Naive thymus-derived CD8-positive, alpha-beta T cell (primary cell): ENCODE results near the gene SOWAHB. TPM values are rescaled to one million over a fixed set of nuclear protein-coding genes. Genes with fewer than 3 reads are reported as not detected.
A peak's percentile ranks its signal among the peaks of the same experiment; 100 is the strongest.

ENCODE experiments used
- ATAC-seq, 2 donors: fragments of 150-1000 bp; cut with Tn5 transposase in 1 of 2; sonication (Bioruptor Pico), chemical (Tn5 transposase) in 1 of 2; 1 replicate in 1 of 2; 2 replicates in 1 of 2; pipeline ENCODE4 v1.10.0; 2021; ENCODE audit warnings: mild to moderate bottlenecking in 2 of 2, moderate library complexity in 2 of 2
- POLR2A ChIA-PET: fragments of 350-600 bp; sonication (Branson Sonifier 250); formaldehyde crosslinking; loops from one replicate; lab custom pipeline; 2021; ENCODE audit warnings: antibody characterized with exemption; lab: Charles Lee
- DNase-seq, 10 donors: peaks; one replicate each; pipeline versions ENCODE4 v3.0.0 to v3.0.0-alpha.2; 2020 to 2022
- H3K27ac Mint-ChIP-seq, 10 donors: one replicate each; pipeline ENCODE4 v1.8.0; 2020 to 2022; ENCODE audit warnings: mild to moderate bottlenecking in 10 of 10, mixed read lengths in 10 of 10, moderate library complexity in 4 of 10, inconsistent platforms in 1 of 10
- H3K27me3 Mint-ChIP-seq, 5 donors: one replicate each; pipeline ENCODE4 v1.8.0; 2021 to 2022; ENCODE audit warnings: mixed read lengths in 5 of 5
- H3K36me3 Mint-ChIP-seq, 3 donors: one replicate each; pipeline ENCODE4 v1.8.0; 2020 to 2022; ENCODE audit warnings: mixed read lengths in 3 of 3, mild to moderate bottlenecking in 2 of 3, inconsistent platforms in 1 of 3
- H3K4me1 Mint-ChIP-seq, 4 donors: one replicate each; pipeline ENCODE4 v1.8.0; 2021 to 2022; ENCODE audit warnings: mixed read lengths in 4 of 4
- H3K4me3 Mint-ChIP-seq, 10 donors: one replicate each; pipeline ENCODE4 v1.8.0; 2020 to 2022; ENCODE audit warnings: mild to moderate bottlenecking in 10 of 10, mixed read lengths in 10 of 10, moderate library complexity in 6 of 10, inconsistent platforms in 1 of 10
- H3K9me3 Mint-ChIP-seq, 9 donors: one replicate each; pipeline ENCODE4 v1.8.0; 2020 to 2022; ENCODE audit warnings: mixed read lengths in 9 of 9, mild to moderate bottlenecking in 3 of 9, inconsistent platforms in 1 of 9, moderate library complexity in 1 of 9
- polyA plus RNA-seq, 3 donors: library from polyadenylated mRNA; unstranded; fragments of 300-500 nt; fragmentation: Illumina TruSeq; gene quantifications; one replicate each; pipeline ENCODE4 v1.2.3, GENCODE V29; 2021
- total RNA-seq, 8 experiments: library from RNA in 2 of 8; stranded (reverse) in 2 of 8; gene quantifications; one replicate each; pipeline ENCODE4 v1.2.3 and lab custom pipeline; 2021 to 2026

The SOWAHB gene
- total and polyA plus RNA-seq, 5 experiments from 2014 or later: not detected

GRCh38 chr4:76909711-76910110 is 11.8 kb upstream of the SOWAHB start:
- H3K27me3 Mint-ChIP-seq: peaks cover 0 to 12% (median 0%) of the 10 kb centered on the region in 5 donors
- POLR2A ChIA-PET: no interaction called here
- ATAC-seq: no peak

GRCh38 chr4:76905521-76905920 is 7.6 kb upstream of the SOWAHB start:
- ATAC-seq: no peak
- POLR2A ChIA-PET: no interaction called here

More at GRCh38 chr4:76909711-76910110, 11.8 kb upstream of the SOWAHB start:
- DNase-seq: no peak
- H3K4me3 Mint-ChIP-seq: no peak overlapping the region
- peaks cover 0 to 13% (median 1%) of the 10 kb centered on the region in 9 donors for H3K9me3 Mint-ChIP-seq
- H3K4me1 Mint-ChIP-seq: no peaks in the 10 kb centered on the region
- no peak overlapping the region for H3K27ac Mint-ChIP-seq
- peaks cover 0 to 8% (median 0%) of the 10 kb centered on the region in 3 donors for H3K36me3 Mint-ChIP-seq

GRCh38 chr4:76904646-76905190 is 6.8 kb upstream of the SOWAHB start:
- Mint-ChIP-seq H3K4me3 (no peak overlapping the region), H3K36me3 (peaks cover 0 to 8% (median 0%) of the 10 kb centered on the region in 3 donors), H3K27me3 (peaks cover 0 to 14% (median 5%) of the 10 kb centered on the region in 5 donors), H3K27ac (no peak overlapping the region), H3K9me3 (peaks cover 0 to 13% (median 1%) of the 10 kb centered on the region in 9 donors), H3K4me1 (no peaks in the 10 kb centered on the region)
- DNase-seq (no peak), ATAC-seq (no peak)
- POLR2A ChIA-PET: no interaction called here

More at GRCh38 chr4:76905521-76905920, 7.6 kb upstream of the SOWAHB start:
- no peak overlapping the region for H3K27ac Mint-ChIP-seq
- peaks cover 0 to 7% (median 0%) of the 10 kb centered on the region in 5 donors for H3K27me3 Mint-ChIP-seq
- peaks cover 0 to 8% (median 0%) of the 10 kb centered on the region in 3 donors for H3K36me3 Mint-ChIP-seq
- DNase-seq: no peak
- H3K4me1 Mint-ChIP-seq: no peaks in the 10 kb centered on the region
- H3K9me3 Mint-ChIP-seq: peaks cover 0 to 13% (median 1%) of the 10 kb centered on the region in 9 donors
- no peak overlapping the region for H3K4me3 Mint-ChIP-seq

- H3K9me3 Mint-ChIP-seq: peaks cover 0 to 13% (median 1%) of the 10 kb centered on the region in 9 donors
- H3K27me3 Mint-ChIP-seq: peaks cover 0 to 24% (median 17%) of the 10 kb centered on the region in 5 donors
- H3K27ac Mint-ChIP-seq: no peak overlapping the region
- no peak for DNase-seq
- ATAC-seq: no peak
- H3K4me3 Mint-ChIP-seq: no peak overlapping the region
- POLR2A ChIA-PET: no interaction called here
- peaks cover 0 to 8% (median 0%) of the 10 kb centered on the region in 3 donors for H3K36me3 Mint-ChIP-seq
- peaks cover 7 to 8% (median 8%) of the 10 kb centered on the region in 4 donors for H3K4me1 Mint-ChIP-seq
These were observed 4.4 kb upstream of the SOWAHB start for GRCh38 chr4:76902233-76902890.

DNA sequence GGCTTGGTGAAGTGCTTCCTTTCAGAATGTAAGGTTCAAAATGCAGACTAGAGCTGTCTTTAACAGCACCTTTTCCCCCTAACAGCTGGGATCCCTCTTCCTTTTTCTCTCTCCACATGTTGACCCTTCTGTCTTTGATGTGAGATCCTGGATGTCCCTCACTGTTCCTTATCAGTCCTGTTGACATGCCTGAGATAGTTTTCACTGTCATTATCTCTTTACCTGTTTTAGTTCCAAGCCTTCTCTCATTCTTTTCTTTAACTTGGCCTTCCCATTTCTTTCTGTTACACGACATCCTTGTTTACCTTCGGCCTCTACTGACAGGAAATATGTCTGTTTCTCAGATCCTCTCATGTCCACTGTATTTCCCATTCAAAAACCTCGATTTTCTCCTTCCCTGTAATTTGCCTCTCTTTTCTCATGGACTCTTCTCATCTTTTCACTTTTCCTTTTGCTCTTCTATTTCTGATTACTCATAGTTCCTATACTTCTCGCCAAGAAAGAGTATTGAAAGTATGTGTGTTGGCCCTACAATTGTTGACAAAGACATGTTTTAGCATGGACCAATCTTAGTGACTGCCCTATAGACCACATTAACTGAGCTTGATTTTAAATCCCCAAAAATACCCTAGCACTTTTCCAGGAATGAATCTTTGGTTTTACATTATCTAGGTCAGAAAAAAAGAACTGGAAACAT is 1.2 kb upstream of the SOWAHB start:
- H3K36me3 Mint-ChIP-seq: no peaks in the 10 kb centered on the region
- no peak overlapping the region for H3K27ac Mint-ChIP-seq
- peaks cover 13 to 34% (median 22%) of the 10 kb centered on the region in 5 donors for H3K27me3 Mint-ChIP-seq
- peaks cover 7 to 8% (median 8%) of the 10 kb centered on the region in 4 donors for H3K4me1 Mint-ChIP-seq
- POLR2A ChIA-PET: no interaction called here
- DNase-seq: no peak
- no peaks in the 10 kb centered on the region for H3K9me3 Mint-ChIP-seq
- ATAC-seq: no peak
- peak overlapping the region; percentile 28 to 86 (median 74) for H3K4me3 Mint-ChIP-seq

- Mint-ChIP-seq H3K27ac (no peak overlapping the region), H3K4me3 (peak overlapping the region; percentile 28 to 86 (median 74)), H3K9me3 (no peaks in the 10 kb centered on the region), H3K36me3 (no peaks in the 10 kb centered on the region), H3K4me1 (peaks cover 7 to 8% (median 8%) of the 10 kb centered on the region in 4 donors), H3K27me3 (peaks cover 13 to 35% (median 22%) of the 10 kb centered on the region in 5 donors)
- peak in 1 of 2 donors; percentile 4 for ATAC-seq
- no peak for DNase-seq
- POLR2A ChIA-PET: no interaction called here
These were observed 395 bp upstream of the SOWAHB start for GRCh38 chr4:76898385-76898692.

DNA sequence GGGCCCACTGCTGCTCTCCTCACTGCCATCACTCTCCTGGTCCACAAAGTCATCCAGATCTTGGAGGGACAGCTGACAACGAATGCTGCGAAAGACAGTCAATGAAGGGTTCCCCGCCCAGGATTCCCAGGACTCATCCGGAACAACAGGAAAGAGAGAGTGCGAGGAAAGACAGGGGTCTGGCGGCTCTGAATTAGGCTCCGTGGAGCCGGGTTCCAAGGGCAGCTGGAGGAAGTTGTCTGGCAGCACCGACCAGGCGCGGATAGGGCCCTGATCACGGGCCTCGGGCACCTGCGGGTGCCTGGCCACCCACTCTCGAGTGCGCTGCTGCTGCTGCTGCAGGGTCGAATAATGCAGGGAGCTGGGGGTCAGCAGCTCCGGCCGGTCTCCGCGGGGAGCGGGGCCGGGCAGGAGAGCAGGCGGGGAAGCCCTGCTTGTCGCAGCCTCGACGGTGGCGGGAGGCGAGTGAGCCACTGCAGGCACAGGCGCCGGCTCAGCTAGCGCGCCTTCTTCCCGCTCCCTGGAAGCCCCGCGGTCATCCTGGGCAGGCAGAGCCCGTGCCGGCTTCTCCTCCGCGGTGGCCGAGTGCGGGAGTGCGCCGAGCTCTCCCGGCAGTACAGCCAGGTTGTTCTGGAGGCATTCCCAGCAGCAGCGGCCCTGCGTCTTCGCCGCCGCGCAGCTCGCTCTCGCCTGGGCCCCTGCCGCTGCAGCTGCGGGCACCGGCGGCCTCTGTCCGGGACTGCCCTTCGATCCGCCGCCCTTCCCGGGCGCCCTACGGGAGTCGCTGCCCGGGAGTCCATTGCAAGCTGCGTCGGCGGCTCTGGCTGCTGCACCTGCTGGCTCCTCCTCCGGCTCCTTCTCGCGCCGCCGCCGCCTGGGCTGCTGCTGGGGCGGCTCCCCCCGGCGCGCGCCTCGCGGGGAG is 1.1 kb downstream of the SOWAHB start:
- Mint-ChIP-seq H3K27me3 (peaks cover 17 to 42% (median 26%) of the 10 kb centered on the region in 5 donors), H3K9me3 (no peaks in the 10 kb centered on the region), H3K27ac (no peak overlapping the region), H3K4me1 (peaks cover 7 to 8% (median 8%) of the 10 kb centered on the region in 4 donors), H3K4me3 (peak overlapping the region; percentile 28 to 71 (median 48)), H3K36me3 (no peaks in the 10 kb centered on the region)
- POLR2A ChIA-PET: interaction anchor here (1.3 kb wide), 1 partner anchor 10 kb away, joined by 3 read pairs; no protein-coding TSS in a partner anchor
- DNase-seq (peak in 6 of 10 donors; percentile 13 to 48 (median 36)), ATAC-seq (peak; percentile 71 to 75)

DNA sequence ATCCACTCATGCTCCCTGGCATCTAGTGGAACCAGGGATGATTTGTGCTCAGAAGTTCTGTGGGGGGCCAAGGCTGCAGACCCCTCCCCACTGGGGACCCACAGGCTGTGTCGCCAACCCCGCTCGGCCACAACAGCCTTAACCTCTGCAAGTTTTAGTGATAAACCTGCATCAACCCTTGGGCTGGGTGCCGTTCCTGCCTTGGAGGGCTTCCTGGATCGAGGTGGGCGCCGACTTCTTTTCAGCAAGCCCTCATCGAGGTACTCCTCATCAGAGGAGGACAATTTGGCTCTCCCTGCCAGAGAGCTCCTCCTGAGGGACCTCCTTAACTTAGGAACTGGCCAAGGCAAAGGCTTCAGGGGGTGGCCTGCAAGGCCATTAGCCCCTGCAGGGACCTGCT is 1.9 kb downstream of the SOWAHB start:
- DNase-seq: no peak
- H3K9me3 Mint-ChIP-seq: no peaks in the 10 kb centered on the region
- peaks cover 7 to 8% (median 8%) of the 10 kb centered on the region in 4 donors for H3K4me1 Mint-ChIP-seq
- H3K36me3 Mint-ChIP-seq: no peaks in the 10 kb centered on the region
- POLR2A ChIA-PET: no interaction called here
- H3K27me3 Mint-ChIP-seq: peaks cover 25 to 44% (median 29%) of the 10 kb centered on the region in 5 donors
- no peak for ATAC-seq
- peak overlapping the region in 4 of 10 donors; percentile 28 to 55 (median 50) for H3K4me3 Mint-ChIP-seq
- H3K27ac Mint-ChIP-seq: no peak overlapping the region

GRCh38 chr4:76895619-76896018 is 2.3 kb downstream of the SOWAHB start:
- no peak for ATAC-seq
- Mint-ChIP-seq H3K4me1 (peaks cover 7 to 8% (median 8%) of the 10 kb centered on the region in 4 donors), H3K27me3 (peaks cover 25 to 44% (median 29%) of the 10 kb centered on the region in 5 donors)

DNA sequence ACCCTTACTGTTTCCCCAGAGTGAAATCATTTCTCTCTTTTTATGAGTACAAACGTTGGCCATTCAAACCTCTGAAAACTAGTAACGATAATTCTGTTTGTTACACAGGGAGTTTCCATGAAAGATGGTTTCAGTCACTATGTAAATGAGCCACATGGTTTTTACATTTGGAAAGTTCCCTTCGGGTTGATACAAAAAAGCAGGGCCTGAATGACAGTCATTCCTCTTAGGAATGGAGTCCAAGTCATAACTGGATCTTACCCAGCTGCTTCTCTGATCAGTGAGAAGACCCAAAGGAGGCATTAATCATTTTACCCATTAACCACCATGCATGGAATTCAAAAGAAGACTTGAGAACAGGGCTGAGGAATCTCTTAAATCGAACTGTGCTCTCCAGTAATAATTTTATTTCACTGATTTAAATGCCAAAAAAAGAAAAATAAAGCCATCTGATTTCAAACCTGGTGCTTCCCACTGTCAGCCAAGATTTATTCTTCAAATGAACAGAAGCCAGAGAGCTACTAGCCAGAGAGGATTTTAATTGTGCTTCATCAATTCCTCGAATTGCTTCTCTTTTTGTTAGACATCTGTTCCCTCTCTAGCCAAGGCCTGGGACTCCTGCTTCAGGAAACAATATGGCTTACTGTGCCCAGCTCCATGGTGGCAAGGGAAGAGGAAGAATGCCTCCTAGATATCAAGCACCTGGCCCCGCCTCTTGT is 3.2 kb downstream of the SOWAHB start:
- H3K36me3 Mint-ChIP-seq: no peaks in the 10 kb centered on the region
- H3K4me1 Mint-ChIP-seq: peaks cover 7 to 8% (median 8%) of the 10 kb centered on the region in 4 donors
- H3K4me3 Mint-ChIP-seq: no peak overlapping the region
- no peaks in the 10 kb centered on the region for H3K9me3 Mint-ChIP-seq
- peak overlapping the region in 1 of 10 donors; percentile 2 for H3K27ac Mint-ChIP-seq
- POLR2A ChIA-PET: no interaction called here
- ATAC-seq (no peak), DNase-seq (no peak)
- peaks cover 21 to 38% (median 28%) of the 10 kb centered on the region in 5 donors for H3K27me3 Mint-ChIP-seq

More at GRCh38 chr4:76895619-76896018, 2.3 kb downstream of the SOWAHB start:
- POLR2A ChIA-PET: no interaction called here
- Mint-ChIP-seq H3K36me3 (no peaks in the 10 kb centered on the region), H3K27ac (no peak overlapping the region), H3K4me3 (peak overlapping the region in 3 of 10 donors; percentile 9 to 49 (median 11)), H3K9me3 (no peaks in the 10 kb centered on the region)
- DNase-seq: no peak

- H3K4me1 Mint-ChIP-seq: no peaks in the 10 kb centered on the region
- POLR2A ChIA-PET: no interaction called here
- H3K27ac Mint-ChIP-seq: no peak overlapping the region
- no peaks in the 10 kb centered on the region for H3K36me3 Mint-ChIP-seq
- DNase-seq (no peak), ATAC-seq (no peak)
- peaks cover 12 to 28% (median 21%) of the 10 kb centered on the region in 5 donors for H3K27me3 Mint-ChIP-seq
- no peaks in the 10 kb centered on the region for H3K9me3 Mint-ChIP-seq
- H3K4me3 Mint-ChIP-seq: no peak overlapping the region
These were observed 5.3 kb downstream of the SOWAHB start for GRCh38 chr4:76892601-76893000.
